OCI-LY7 (cell line): Measurements from ENCODE around the gene CARTPT.

Source experiments
- CTCF ChIP-seq: fragments of 200-600 bp; sonication (generic); conservative IDR thresholded peaks from 2 replicates; pipeline ENCODE4 v1.5.1; 2014; ENCODE audit warnings: mild to moderate bottlenecking, antibody characterized with exemption, low read length, moderate library complexity, mixed read lengths
- EZH2phosphoT487 ChIP-seq: fragments of 200-600 bp; sonication (generic); IDR thresholded peaks from 2 replicates; pipeline ENCODE4 v1.6.1; 2018; ENCODE audit warnings: low read depth, borderline replicate concordance, mild to moderate bottlenecking, mixed run types, antibody characterized with exemption, low read length, moderate library complexity, mixed read lengths

GRCh38 chr5:71769287-71769686 lies 50.2 kb downstream of the CARTPT start:
- no peak for TF ChIP-seq CTCF
- no peak for TF ChIP-seq EZH2phosphoT487
